Mesenchymal stem cell (in vitro differentiated cells and primary cell): ENCODE data around the gene BBS10.

Source experiments
- DNase-seq: peaks from one replicate; pipeline ENCODE4 v3.0.0-alpha.2; 2013
- H2AFZ ChIP-seq: one replicate; pipeline ENCODE4 v1.6.1; 2013; ENCODE audit warnings: low read depth, mild to moderate bottlenecking, control low read depth, inconsistent platforms, low read length, moderate library complexity
- H2AK5ac ChIP-seq: 2 replicates; pipeline ENCODE4 v1.6.1; 2013; ENCODE audit warnings: low read length, moderate library complexity, mild to moderate bottlenecking, inconsistent platforms; ENCODE audit not compliant: severe bottlenecking
- H2BK120ac ChIP-seq: one replicate; pipeline ENCODE4 v1.6.1; 2013; ENCODE audit warnings: low read depth, mild to moderate bottlenecking, inconsistent platforms, low read length, moderate library complexity
- H2BK12ac ChIP-seq, 2 experiments: one replicate each; pipeline ENCODE4 v1.6.1; 2013; ENCODE audit warnings: inconsistent platforms in 2 of 2, low read length in 2 of 2, mild to moderate bottlenecking in 2 of 2, moderate library complexity in 2 of 2, control low read depth in 1 of 2
- H2BK15ac ChIP-seq: one replicate; pipeline ENCODE4 v1.6.1; 2013; ENCODE audit warnings: mild to moderate bottlenecking, low read depth, inconsistent platforms; ENCODE audit not compliant: poor library complexity, severe bottlenecking
- H2BK5ac ChIP-seq: 2 replicates; pipeline ENCODE4 v1.6.1; 2013; ENCODE audit warnings: low read depth, mild to moderate bottlenecking, low read length, control low read depth, inconsistent platforms; ENCODE audit not compliant: poor library complexity, severe bottlenecking
- H3K14ac ChIP-seq, 2 experiments: one replicate each; pipeline ENCODE4 v1.6.1; 2013; ENCODE audit warnings: inconsistent platforms in 2 of 2, low read length in 2 of 2, control low read depth in 1 of 2, mild to moderate bottlenecking in 1 of 2, moderate library complexity in 1 of 2
- H3K18ac ChIP-seq, 2 experiments: one replicate each; pipeline ENCODE4 v1.6.1; 2013; ENCODE audit warnings: inconsistent platforms in 2 of 2, low read length in 2 of 2, control low read depth in 1 of 2, low read depth in 1 of 2, mild to moderate bottlenecking in 1 of 2
- H3K23ac ChIP-seq, 2 experiments: one replicate each; pipeline ENCODE4 v1.6.1; 2013; ENCODE audit warnings: inconsistent platforms in 2 of 2, low read length in 2 of 2, mild to moderate bottlenecking in 2 of 2, moderate library complexity in 2 of 2, control low read depth in 1 of 2
- H3K27ac ChIP-seq: 2 replicates; pipeline ENCODE4 v1.5.1; 2013; ENCODE audit warnings: mild to moderate bottlenecking, moderate library complexity, low read length, control low read depth, inconsistent platforms; ENCODE audit not compliant: poor library complexity, severe bottlenecking
- H3K27me3 ChIP-seq, 2 experiments: 2 replicates each; pipeline versions ENCODE4 v1.6.1 to v1.7.0; 2013; ENCODE audit warnings: low read length in 2 of 2, mild to moderate bottlenecking in 2 of 2, moderate library complexity in 2 of 2, control low read depth in 1 of 2, inconsistent platforms in 1 of 2; ENCODE audit not compliant: control insufficient read depth in 1 of 2, insufficient read depth in 1 of 2
- H3K36me3 ChIP-seq, 2 experiments: 2 replicates each; pipeline versions ENCODE4 v1.6.1 to v1.7.0; 2013; ENCODE audit warnings: low read length in 2 of 2, control low read depth in 1 of 2, inconsistent platforms in 1 of 2, low read depth in 1 of 2, mild to moderate bottlenecking in 1 of 2; ENCODE audit not compliant: insufficient read depth in 2 of 2, control insufficient read depth in 1 of 2
- H3K4ac ChIP-seq, 2 experiments: one replicate each; pipeline ENCODE4 v1.6.1; 2013; ENCODE audit warnings: inconsistent platforms in 2 of 2, low read length in 2 of 2, mild to moderate bottlenecking in 2 of 2, moderate library complexity in 2 of 2, control low read depth in 1 of 2, low read depth in 1 of 2
- H3K4me1 ChIP-seq: 2 replicates; pipeline ENCODE4 v1.6.1; 2013; ENCODE audit warnings: low read depth, low read length, control low read depth; ENCODE audit not compliant: control insufficient read depth, insufficient read depth
- H3K4me2 ChIP-seq: 2 replicates; pipeline ENCODE4 v1.6.1; 2013; ENCODE audit warnings: low read length, mild to moderate bottlenecking, inconsistent platforms; ENCODE audit not compliant: poor library complexity, severe bottlenecking
- H3K4me3 ChIP-seq, 2 experiments: 2 replicates each; pipeline versions ENCODE4 v1.5.1 to v1.7.0; 2013; ENCODE audit warnings: low read length in 2 of 2, mild to moderate bottlenecking in 2 of 2, control low read depth in 1 of 2, low read depth in 1 of 2; ENCODE audit not compliant: insufficient read depth in 1 of 2
- H3K79me1 ChIP-seq: replicated peaks from 2 replicates; pipeline ENCODE4 v1.6.1; 2013; ENCODE audit warnings: mild to moderate bottlenecking, control low read depth, low read length, inconsistent platforms; ENCODE audit not compliant: poor library complexity, severe bottlenecking
- H3K9ac ChIP-seq: 2 replicates; pipeline ENCODE4 v1.7.0; 2013; ENCODE audit warnings: mild to moderate bottlenecking, low read length, moderate library complexity
- H3K9me3 ChIP-seq: 2 replicates; pipeline ENCODE4 v1.7.0; 2013; ENCODE audit warnings: mild to moderate bottlenecking, low read length; ENCODE audit not compliant: control insufficient read depth
- H4K8ac ChIP-seq: one replicate; pipeline ENCODE4 v1.6.1; 2013; ENCODE audit warnings: inconsistent platforms, mild to moderate bottlenecking, low read length, moderate library complexity
- H4K91ac ChIP-seq: one replicate; pipeline ENCODE4 v1.6.1; 2013; ENCODE audit warnings: mild to moderate bottlenecking, low read length, inconsistent platforms
- WGBS: methylation state at CpG from one replicate; pipeline ENCODE4 v1.1.7; 2013; ENCODE audit warnings: mixed read lengths; 5-methylcytosine and 5-hydroxymethylcytosine counted together

BBS10 gene

GRCh38 chr12:76337583-76337982, 10.6 kb downstream of the BBS10 start:
- Histone ChIP-seq H4K91ac (no peak overlapping the region), H3K4me1 (peaks cover 4% of the 10 kb centered on the region), H3K14ac (no peak overlapping the region), H3K18ac (peak overlapping the region in 1 of 2 experiments; percentile 59), H3K9ac (no peak overlapping the region), H3K4ac (no peak overlapping the region), H3K27me3 (no peaks in the 10 kb centered on the region), H4K8ac (peak overlapping the region; percentile 10), H2BK15ac (no peak overlapping the region), H2BK5ac (no peak overlapping the region), H3K4me3 (no peak overlapping the region), H3K9me3 (no peaks in the 10 kb centered on the region), H3K23ac (no peak overlapping the region), H3K4me2 (no peak overlapping the region), H2AK5ac (peak overlapping the region; percentile 95), H2BK12ac (peak overlapping the region in 1 of 2 experiments; percentile 83), H3K27ac (peak overlapping the region; percentile 57), H2BK120ac (peak overlapping the region; percentile 9), H2AFZ (no peak overlapping the region), H3K79me1 (peaks cover 1% of the 10 kb centered on the region), H3K36me3 (no peaks in the 10 kb centered on the region)
- 0% methylated on average over 1 of the region's 3 CpGs for WGBS
- DNase-seq = peak; percentile 41

DNA sequence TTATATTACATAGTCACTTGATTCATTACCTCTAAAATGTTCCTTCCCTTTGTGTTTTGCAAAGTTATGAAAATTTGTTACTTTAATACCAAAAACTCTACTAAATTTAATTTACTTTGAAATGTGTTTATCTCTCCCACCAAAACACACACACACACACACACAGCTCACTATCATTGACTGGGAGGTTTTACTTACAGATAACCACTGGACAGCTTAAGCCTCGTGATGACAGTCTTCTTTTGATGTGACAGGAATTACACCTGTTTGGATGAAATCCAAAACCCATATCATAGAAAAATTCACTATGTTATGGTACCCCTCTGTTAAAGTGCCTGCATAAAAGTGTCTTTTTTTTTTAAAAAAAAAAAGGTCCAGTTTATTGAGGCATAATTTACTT, 15.6 kb downstream of the BBS10 start:
- no peak overlapping the region for H2AK5ac ChIP-seq
- no peak overlapping the region for H2BK120ac ChIP-seq
- H2AFZ ChIP-seq = no peak overlapping the region
- no peak overlapping the region for H2BK15ac ChIP-seq
- H3K23ac ChIP-seq = no peak overlapping the region
- H3K27ac ChIP-seq = no peak overlapping the region
- H3K4me3 ChIP-seq = no peak overlapping the region
- H3K36me3 ChIP-seq = no peaks in the 10 kb centered on the region
- H4K8ac ChIP-seq = no peak overlapping the region
- H4K91ac ChIP-seq = no peak overlapping the region
- H3K27me3 ChIP-seq = no peaks in the 10 kb centered on the region
- peaks cover 3% of the 10 kb centered on the region for H3K4me1 ChIP-seq
- no peak overlapping the region for H3K9ac ChIP-seq
- no peaks in the 10 kb centered on the region for H3K9me3 ChIP-seq
- no peak for DNase-seq
- H3K79me1 ChIP-seq = no peaks in the 10 kb centered on the region
- H3K14ac ChIP-seq = no peak overlapping the region
- H3K18ac ChIP-seq = no peak overlapping the region
- no peak overlapping the region for H3K4ac ChIP-seq
- H3K4me2 ChIP-seq = no peak overlapping the region
- WGBS = no CpG with 5 or more reads among the region's 1 CpG
- H2BK12ac ChIP-seq = no peak overlapping the region
- H2BK5ac ChIP-seq = no peak overlapping the region

DNA sequence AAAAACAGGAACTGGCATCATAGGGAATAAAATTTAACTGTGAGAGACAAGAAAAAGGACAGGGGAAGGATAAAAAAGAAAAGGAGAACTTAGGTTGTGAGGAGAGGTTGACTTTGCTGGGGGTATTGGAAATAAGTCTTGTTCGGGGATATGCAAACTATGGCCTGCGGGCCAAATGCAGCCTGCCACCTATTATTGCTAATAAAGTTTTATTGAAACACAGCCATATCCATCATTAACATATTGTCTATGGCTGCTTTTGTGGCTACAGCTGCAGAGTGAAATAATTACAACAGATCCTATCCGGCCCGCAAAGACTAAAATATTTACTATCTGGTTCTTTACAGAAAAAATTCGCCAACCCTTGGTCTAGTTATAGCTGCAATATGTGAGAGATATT, 18.6 kb downstream of the BBS10 start:
- Histone ChIP-seq H3K4me3 (no peak overlapping the region), H2BK5ac (no peak overlapping the region), H4K91ac (no peak overlapping the region), H3K9me3 (no peaks in the 10 kb centered on the region), H4K8ac (no peak overlapping the region), H3K4ac (no peak overlapping the region), H3K14ac (no peak overlapping the region), H3K79me1 (no peaks in the 10 kb centered on the region), H2BK120ac (peak overlapping the region; percentile 49), H3K27ac (peak overlapping the region; percentile 60), H3K4me1 (no peaks in the 10 kb centered on the region), H2AK5ac (no peak overlapping the region), H2BK12ac (no peak overlapping the region), H3K4me2 (no peak overlapping the region), H3K27me3 (no peaks in the 10 kb centered on the region), H3K36me3 (no peaks in the 10 kb centered on the region), H2BK15ac (no peak overlapping the region), H3K9ac (no peak overlapping the region), H3K23ac (no peak overlapping the region), H2AFZ (no peak overlapping the region), H3K18ac (no peak overlapping the region)
- whole genome bisulfite sequencing = 96% methylated on average over 4 of the region's 5 CpGs
- DNase-seq = no peak

- Histone ChIP-seq H2BK120ac (no peak overlapping the region), H3K79me1 (no peaks in the 10 kb centered on the region), H3K18ac (no peak overlapping the region), H3K4ac (no peak overlapping the region), H2BK5ac (no peak overlapping the region), H3K27me3 (no peaks in the 10 kb centered on the region), H3K4me1 (no peaks in the 10 kb centered on the region), H3K14ac (no peak overlapping the region), H2AFZ (no peak overlapping the region), H3K23ac (no peak overlapping the region), H3K4me2 (no peak overlapping the region), H2BK15ac (no peak overlapping the region), H3K36me3 (no peaks in the 10 kb centered on the region), H3K27ac (peak overlapping the region; percentile 60), H2AK5ac (no peak overlapping the region), H3K9ac (peak overlapping the region; percentile 53), H4K8ac (no peak overlapping the region), H2BK12ac (no peak overlapping the region), H4K91ac (no peak overlapping the region), H3K4me3 (no peak overlapping the region), H3K9me3 (no peaks in the 10 kb centered on the region)
- 17% methylated on average over 2 of the region's 2 CpGs for WGBS
- DNase-seq = peak; percentile 65
These were observed 19.1 kb downstream of the BBS10 start for GRCh38 chr12:76329159-76329558.
